Trophoblast cell (in vitro differentiated cells and primary cell): ENCODE measurements around the gene KIRREL3.
"Not testable (repeated sequence)": the region's sequence is repeated elsewhere in the genome, so short reads cannot be mapped to it uniquely, and the experiment has no call there.

Experiments used
- DNase-seq, 2 donors: peaks; one replicate each; pipeline ENCODE4 v3.0.0-alpha.2; 2016
- H2AFZ ChIP-seq: 2 replicates; pipeline ENCODE4 v1.6.1; 2013; ENCODE audit warnings: low read length, moderate library complexity, mild to moderate bottlenecking; ENCODE audit not compliant: insufficient read depth, poor library complexity
- H2AK5ac ChIP-seq: 2 replicates; pipeline ENCODE4 v1.6.1; 2013; ENCODE audit warnings: mild to moderate bottlenecking, low read length
- H2BK120ac ChIP-seq: 2 replicates; pipeline ENCODE4 v1.6.1; 2013; ENCODE audit warnings: low read length, mild to moderate bottlenecking, moderate library complexity; ENCODE audit not compliant: insufficient read depth, poor library complexity
- H2BK12ac ChIP-seq: 2 replicates; pipeline ENCODE4 v1.6.1; 2013; ENCODE audit warnings: mild to moderate bottlenecking, low read length, moderate library complexity
- H2BK5ac ChIP-seq: 2 replicates; pipeline ENCODE4 v1.6.1; 2013; ENCODE audit warnings: low read length, low read depth, moderate library complexity, mild to moderate bottlenecking; ENCODE audit not compliant: poor library complexity
- H3K14ac ChIP-seq: 2 replicates; pipeline ENCODE4 v1.6.1; 2013; ENCODE audit warnings: mild to moderate bottlenecking, low read length
- H3K18ac ChIP-seq: 2 replicates; pipeline ENCODE4 v1.6.1; 2013; ENCODE audit warnings: mild to moderate bottlenecking, low read length
- H3K23ac ChIP-seq: 2 replicates; pipeline ENCODE4 v1.6.1; 2013; ENCODE audit warnings: low read length
- H3K27ac ChIP-seq: 2 replicates; pipeline ENCODE4 v1.5.1; 2013; ENCODE audit warnings: low read depth, mild to moderate bottlenecking, inconsistent platforms, low read length, moderate library complexity
- H3K27me3 ChIP-seq: 2 replicates; pipeline ENCODE4 v1.6.1; 2013; ENCODE audit warnings: inconsistent platforms, mild to moderate bottlenecking, low read length, moderate library complexity; ENCODE audit not compliant: insufficient read depth
- H3K36me3 ChIP-seq, 2 experiments: 1 replicate in 1 of 2; 2 replicates in 1 of 2; pipeline ENCODE4 v1.6.1; 2013; ENCODE audit warnings: low read length in 2 of 2, mild to moderate bottlenecking in 2 of 2, moderate library complexity in 1 of 2; ENCODE audit not compliant: insufficient read depth in 2 of 2, control insufficient read depth in 1 of 2
- H3K4ac ChIP-seq: 2 replicates; pipeline ENCODE4 v1.6.1; 2013; ENCODE audit warnings: low read depth, mild to moderate bottlenecking, low read length, moderate library complexity
- H3K4me1 ChIP-seq, 2 experiments: 1 replicate in 1 of 2; 2 replicates in 1 of 2; pipeline ENCODE4 v1.6.1; 2013; ENCODE audit warnings: low read length in 2 of 2, mild to moderate bottlenecking in 2 of 2, moderate library complexity in 1 of 2; ENCODE audit not compliant: insufficient read depth in 2 of 2, control insufficient read depth in 1 of 2
- H3K4me2 ChIP-seq: 2 replicates; pipeline ENCODE4 v1.6.1; 2013; ENCODE audit warnings: inconsistent platforms, mild to moderate bottlenecking, low read length, moderate library complexity
- H3K4me3 ChIP-seq: 2 replicates; pipeline ENCODE4 v1.5.1; 2013; ENCODE audit warnings: mild to moderate bottlenecking, low read depth, low read length, inconsistent platforms
- H3K79me1 ChIP-seq: one replicate; pipeline ENCODE4 v1.6.1; 2013; ENCODE audit warnings: low read length
- H3K79me2 ChIP-seq: 2 replicates; pipeline ENCODE4 v1.6.1; 2013; ENCODE audit warnings: low read length, mild to moderate bottlenecking; ENCODE audit not compliant: control insufficient read depth, insufficient read depth, poor library complexity
- H3K9ac ChIP-seq: 2 replicates; pipeline ENCODE4 v1.6.1; 2013; ENCODE audit warnings: mild to moderate bottlenecking, low read length
- H3K9me3 ChIP-seq: 2 replicates; pipeline ENCODE4 v1.6.1; 2013; ENCODE audit warnings: low read depth, mild to moderate bottlenecking, control low read depth, inconsistent platforms, low read length; ENCODE audit not compliant: insufficient read depth
- H4K12ac ChIP-seq: 2 replicates; pipeline ENCODE4 v1.6.1; 2013; ENCODE audit warnings: low read depth, mild to moderate bottlenecking, low read length, moderate library complexity
- H4K8ac ChIP-seq: 2 replicates; pipeline ENCODE4 v1.6.1; 2013; ENCODE audit warnings: low read depth, mild to moderate bottlenecking, low read length, moderate library complexity
- H4K91ac ChIP-seq: one replicate; pipeline ENCODE4 v1.6.1; 2013; ENCODE audit warnings: low read depth, mild to moderate bottlenecking, low read length, moderate library complexity
- WGBS: extraction: QIAGEN DNeasy Blood & Tissue Kit; methylation state at CpG from one replicate; pipeline ENCODE4 v1.1.7; 2013; ENCODE audit warnings: missing lambda C conversion rate; ENCODE audit not compliant: insufficient read length, insufficient coverage; ENCODE audit errors: extremely low coverage; 5-methylcytosine and 5-hydroxymethylcytosine counted together

Gene KIRREL3

GRCh38 chr11:126384449-126385070 lies 616.0 kb downstream of the KIRREL3 start:
- Histone ChIP-seq H3K79me2 (peaks cover 2% of the 10 kb centered on the region), H3K36me3 (peaks cover 0 to 2% of the 10 kb centered on the region in 2 experiments), H2AK5ac (peak overlapping the region; percentile 49), H2BK12ac (no peak overlapping the region), H3K18ac (no peak overlapping the region), H3K4ac (no peak overlapping the region), H3K9me3 (peaks cover 1% of the 10 kb centered on the region), H2BK5ac (no peak overlapping the region), H4K91ac (peak overlapping the region; percentile 83), H3K4me1 (peaks cover 13 to 20% of the 10 kb centered on the region in 2 experiments), H3K23ac (no peak overlapping the region), H3K4me3 (no peak overlapping the region), H3K27me3 (no peaks in the 10 kb centered on the region), H3K9ac (no peak overlapping the region), H4K12ac (no peak overlapping the region), H3K4me2 (no peak overlapping the region), H3K79me1 (peaks cover 8% of the 10 kb centered on the region), H2AFZ (no peak overlapping the region), H2BK120ac (no peak overlapping the region), H4K8ac (no peak overlapping the region), H3K27ac (no peak overlapping the region), H3K14ac (no peak overlapping the region)
- WGBS = no CpG with 5 or more reads among the region's 9 CpGs
- DNase-seq = no peak

DNA sequence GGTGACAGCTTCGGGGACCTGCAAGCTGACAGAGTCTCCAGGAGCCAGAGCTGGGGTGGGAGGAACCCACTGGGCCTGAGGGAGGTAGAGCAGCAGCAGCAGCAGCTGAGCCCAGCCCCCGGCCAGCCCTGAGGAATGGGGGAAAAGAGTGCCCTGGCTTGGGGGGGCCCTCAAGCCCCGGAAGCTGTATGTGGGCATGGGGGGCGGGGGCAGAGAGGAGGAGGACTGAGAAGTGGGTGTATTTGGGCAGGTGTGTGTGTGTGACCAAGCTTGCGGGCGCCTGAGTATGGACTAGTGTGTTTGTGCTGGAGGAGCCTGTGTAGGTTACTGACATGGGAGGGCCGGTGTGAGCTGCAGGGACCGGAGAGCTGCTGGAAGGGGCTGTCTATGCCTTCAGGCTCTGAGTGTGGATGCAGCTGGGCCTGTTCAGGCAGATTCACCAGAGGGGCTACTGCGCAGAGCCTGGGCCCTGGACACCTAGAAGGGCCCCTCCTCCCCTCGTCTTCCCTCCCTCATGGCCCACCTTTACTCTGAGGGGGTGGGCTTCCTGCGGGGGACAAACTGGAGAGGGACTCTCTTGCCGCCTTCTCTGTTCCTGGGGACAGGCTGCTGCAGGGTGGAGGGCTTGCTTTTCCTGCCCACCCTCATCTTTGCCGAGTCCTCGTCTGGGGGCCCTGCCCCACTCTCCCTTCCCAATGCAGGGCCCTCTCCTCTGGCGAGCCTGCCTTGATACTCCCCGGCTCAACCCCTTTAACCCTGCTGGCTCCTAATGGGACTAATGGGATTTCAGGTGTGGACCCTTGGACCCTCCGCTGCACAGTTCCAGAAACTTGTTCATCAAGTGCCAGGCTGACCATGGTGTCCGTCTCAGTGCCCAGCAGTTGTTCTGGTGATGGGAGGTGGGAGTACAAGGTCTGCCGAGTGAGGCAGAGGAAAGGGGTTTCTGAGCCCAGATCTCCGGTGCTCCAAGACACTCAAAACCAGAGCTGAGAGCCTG lies 616.9 kb downstream of the KIRREL3 start:
- peak overlapping the region; percentile 24 for H3K27ac ChIP-seq
- no peak overlapping the region for H3K4me3 ChIP-seq
- H4K91ac ChIP-seq = peak overlapping the region; percentile 83
- no peak for DNase-seq
- H2BK120ac ChIP-seq = peak overlapping the region; percentile 48
- no peaks in the 10 kb centered on the region for H3K27me3 ChIP-seq
- H3K9ac ChIP-seq = no peak overlapping the region
- H3K9me3 ChIP-seq = peaks cover 1% of the 10 kb centered on the region
- no peak overlapping the region for H3K23ac ChIP-seq
- peaks cover 2% of the 10 kb centered on the region for H3K79me2 ChIP-seq
- peaks cover 8% of the 10 kb centered on the region for H3K79me1 ChIP-seq
- peak overlapping the region; percentile 71 for H2BK12ac ChIP-seq
- H2AK5ac ChIP-seq = no peak overlapping the region
- H4K12ac ChIP-seq = peak overlapping the region; percentile 12
- H3K4me2 ChIP-seq = peak overlapping the region; percentile 38
- peak overlapping the region; percentile 42 for H4K8ac ChIP-seq
- H3K36me3 ChIP-seq = peaks cover 0 to 2% of the 10 kb centered on the region in 2 experiments
- no CpG with 5 or more reads among the region's 20 CpGs for WGBS
- peak overlapping the region; percentile 38 for H2BK5ac ChIP-seq
- H3K4ac ChIP-seq = peak overlapping the region; percentile 59
- H3K14ac ChIP-seq = peak overlapping the region; percentile 58
- no peak overlapping the region for H2AFZ ChIP-seq
- H3K4me1 ChIP-seq = peaks cover 13 to 20% of the 10 kb centered on the region in 2 experiments
- peak overlapping the region; percentile 46 for H3K18ac ChIP-seq

- H3K4me2 ChIP-seq, H3K9ac ChIP-seq, H3K4ac ChIP-seq, H2BK120ac ChIP-seq, H2AFZ ChIP-seq, H4K91ac ChIP-seq, H3K18ac ChIP-seq, H4K12ac ChIP-seq, H3K9me3 ChIP-seq, H3K27ac ChIP-seq, H3K14ac ChIP-seq, H4K8ac ChIP-seq, H3K36me3 ChIP-seq, H3K79me1 ChIP-seq, H3K23ac ChIP-seq, H2BK5ac ChIP-seq, H2BK12ac ChIP-seq, H3K27me3 ChIP-seq, H2AK5ac ChIP-seq, H3K79me2 ChIP-seq, H3K4me3 ChIP-seq: not testable (repeated sequence)
- WGBS = no CpG with 5 or more reads among the region's 4 CpGs
- DNase-seq = peak in 1 of 2 donors; percentile 38
- peaks cover 13 to 20% of the 10 kb centered on the region in 2 experiments for H3K4me1 ChIP-seq
These were observed 617.9 kb downstream of the KIRREL3 start for GRCh38 chr11:126382641-126383040.

DNA sequence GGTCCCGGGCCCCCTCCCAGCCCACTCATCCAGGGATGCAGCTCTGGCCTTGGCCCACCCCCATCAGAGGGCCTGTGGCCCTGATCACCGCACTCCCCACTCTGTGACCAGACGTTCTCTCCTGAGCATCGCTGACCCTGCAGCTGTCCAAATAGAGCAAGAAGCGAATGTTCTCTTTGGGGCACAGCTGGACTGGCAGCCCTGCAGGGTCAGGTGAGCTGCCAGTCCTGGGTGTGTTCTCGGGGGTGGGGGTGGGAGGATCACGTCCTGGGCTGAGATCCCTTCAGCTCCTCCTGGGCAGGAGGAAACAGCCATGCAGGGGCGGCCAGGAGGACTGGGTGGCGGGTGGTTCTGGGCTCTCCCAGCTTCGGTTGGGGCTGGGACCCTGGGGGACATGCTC lies 618.6 kb downstream of the KIRREL3 start:
- not testable (repeated sequence) for H3K27ac ChIP-seq, DNase-seq, H2BK5ac ChIP-seq, H3K18ac ChIP-seq, H3K79me1 ChIP-seq, H4K12ac ChIP-seq, H3K4me3 ChIP-seq, H2BK120ac ChIP-seq, H2AK5ac ChIP-seq, H3K23ac ChIP-seq, H2BK12ac ChIP-seq, H3K14ac ChIP-seq, H3K4me2 ChIP-seq, H3K9ac ChIP-seq, H3K27me3 ChIP-seq, H4K8ac ChIP-seq, H4K91ac ChIP-seq, H3K4ac ChIP-seq, H3K36me3 ChIP-seq, H3K9me3 ChIP-seq, H3K79me2 ChIP-seq, H2AFZ ChIP-seq
- WGBS = no CpG with 5 or more reads among the region's 10 CpGs
- H3K4me1 ChIP-seq = peaks cover 13 to 20% of the 10 kb centered on the region in 2 experiments
